Hepatocyte (in vitro differentiated cells): Measurements from ENCODE around the gene AGFG2. TPM values are rescaled to one million over a fixed set of nuclear protein-coding genes. Genes with fewer than 3 reads are reported as not detected.

Experiments used
- DNase-seq: peaks from one replicate; pipeline ENCODE4 v3.0.0-alpha.2; 2016; ENCODE audit warnings: low spot score
- H2AFZ ChIP-seq: fragments of 200-600 bp; sonication (generic); 2 replicates; pipeline ENCODE4 v1.6.0; 2016; ENCODE audit warnings: antibody characterized with exemption, mild to moderate bottlenecking
- H3K27ac ChIP-seq: fragments of 200-600 bp; sonication (generic); 2 replicates; pipeline ENCODE4 v1.5.1; 2016; ENCODE audit warnings: mild to moderate bottlenecking
- H3K27me3 ChIP-seq: fragments of 200-600 bp; sonication (generic); 2 replicates; pipeline ENCODE4 v1.6.1; 2016
- H3K36me3 ChIP-seq: fragments of 200-600 bp; sonication (generic); replicated peaks from 2 replicates; pipeline ENCODE4 v1.5.1; 2016; ENCODE audit warnings: low read depth; ENCODE audit not compliant: insufficient read depth
- H3K4me1 ChIP-seq: fragments of 200-600 bp; sonication (generic); 2 replicates; pipeline ENCODE4 v1.5.1; 2016; ENCODE audit warnings: mild to moderate bottlenecking, moderate library complexity; ENCODE audit not compliant: insufficient read depth
- H3K4me2 ChIP-seq: fragments of 200-600 bp; sonication (generic); 2 replicates; pipeline ENCODE4 v1.6.0; 2016
- H3K4me3 ChIP-seq: fragments of 200-600 bp; sonication (generic); 2 replicates; pipeline ENCODE4 v1.5.1; 2016; ENCODE audit warnings: mild to moderate bottlenecking
- H3K79me2 ChIP-seq: fragments of 200-600 bp; sonication (generic); 2 replicates; pipeline ENCODE4 v1.6.0; 2017; ENCODE audit warnings: mild to moderate bottlenecking
- H3K9me2 ChIP-seq: fragments of 200-600 bp; sonication (generic); replicated peaks from 2 replicates; pipeline ENCODE4 v1.6.0; 2017; ENCODE audit warnings: mild to moderate bottlenecking; ENCODE audit not compliant: insufficient read depth
- H3K9me3 ChIP-seq: fragments of 200-600 bp; sonication (generic); 2 replicates; pipeline ENCODE4 v1.5.1; 2016; ENCODE audit warnings: low read depth, mild to moderate bottlenecking
- H4K20me1 ChIP-seq: fragments of 200-600 bp; sonication (generic); 2 replicates; pipeline ENCODE4 v1.6.0; 2016; ENCODE audit warnings: mild to moderate bottlenecking; ENCODE audit not compliant: insufficient read depth, poor library complexity, severe bottlenecking
- EZH2 ChIP-seq: fragments of 200-600 bp; sonication (generic); IDR thresholded peaks from 2 replicates; pipeline ENCODE4 v1.6.1; 2016; ENCODE audit warnings: antibody characterized with exemption, mild to moderate bottlenecking, borderline replicate concordance
- EZH2phosphoT487 ChIP-seq: fragments of 200-600 bp; sonication (generic); IDR thresholded peaks from one replicate; pipeline ENCODE4 v1.6.1; 2018; ENCODE audit warnings: antibody characterized with exemption, mild to moderate bottlenecking, low read depth, moderate library complexity; ENCODE audit not compliant: unreplicated experiment, severe bottlenecking
- WGBS: methylation state at CpG from one replicate; pipeline ENCODE4 v1.1.6; 2016; ENCODE audit warnings: low lambda C conversion rate; ENCODE audit errors: missing lambda C conversion rate; 5-methylcytosine and 5-hydroxymethylcytosine counted together
- polyA plus RNA-seq: library from polyadenylated mRNA; unstranded; fragments of >200 nt; fragmentation: Nextera tagmentation; extraction: Ambion mirVana; gene quantifications from 2 replicates; pipeline ENCODE4 v1.2.1, GENCODE V29; 2016
- total RNA-seq: library from RNA; depleted of rRNA; stranded (reverse); fragments of >200 nt; gene quantifications from 2 replicates; pipeline ENCODE4 v1.2.3, GENCODE V29; 2014
- TF ChIP-seq, protein P1 (sequence below): fragments of 200-600 bp; sonication (generic); IDR thresholded peaks from 2 replicates; pipeline ENCODE4 v1.5.1; 2016; ENCODE audit warnings: antibody characterized with exemption, mild to moderate bottlenecking; ENCODE audit not compliant: poor library complexity

The AGFG2 gene
- total and polyA plus RNA-seq, 2 experiments from 2014 or later = 32.8 to 53.7 TPM

- peaks cover 15% of the 10 kb centered on the region for H3K4me1 ChIP-seq
- peak overlapping the region; percentile 100 for H3K4me2 ChIP-seq
- H3K27ac ChIP-seq = peak overlapping the region; percentile 80
- TF ChIP-seq EZH2phosphoT487 = no peak
- TF ChIP-seq EZH2 = no peak
- TF ChIP-seq, protein P1, sequence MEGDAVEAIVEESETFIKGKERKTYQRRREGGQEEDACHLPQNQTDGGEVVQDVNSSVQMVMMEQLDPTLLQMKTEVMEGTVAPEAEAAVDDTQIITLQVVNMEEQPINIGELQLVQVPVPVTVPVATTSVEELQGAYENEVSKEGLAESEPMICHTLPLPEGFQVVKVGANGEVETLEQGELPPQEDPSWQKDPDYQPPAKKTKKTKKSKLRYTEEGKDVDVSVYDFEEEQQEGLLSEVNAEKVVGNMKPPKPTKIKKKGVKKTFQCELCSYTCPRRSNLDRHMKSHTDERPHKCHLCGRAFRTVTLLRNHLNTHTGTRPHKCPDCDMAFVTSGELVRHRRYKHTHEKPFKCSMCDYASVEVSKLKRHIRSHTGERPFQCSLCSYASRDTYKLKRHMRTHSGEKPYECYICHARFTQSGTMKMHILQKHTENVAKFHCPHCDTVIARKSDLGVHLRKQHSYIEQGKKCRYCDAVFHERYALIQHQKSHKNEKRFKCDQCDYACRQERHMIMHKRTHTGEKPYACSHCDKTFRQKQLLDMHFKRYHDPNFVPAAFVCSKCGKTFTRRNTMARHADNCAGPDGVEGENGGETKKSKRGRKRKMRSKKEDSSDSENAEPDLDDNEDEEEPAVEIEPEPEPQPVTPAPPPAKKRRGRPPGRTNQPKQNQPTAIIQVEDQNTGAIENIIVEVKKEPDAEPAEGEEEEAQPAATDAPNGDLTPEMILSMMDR = no peak
- peak overlapping the region; percentile 88 for H2AFZ ChIP-seq
- peak overlapping the region; percentile 58 for H3K4me3 ChIP-seq
- peak; percentile 73 for DNase-seq
- no peaks in the 10 kb centered on the region for H3K27me3 ChIP-seq
- peaks cover 3% of the 10 kb centered on the region for H3K79me2 ChIP-seq
- H3K36me3 ChIP-seq = no peaks in the 10 kb centered on the region
- H4K20me1 ChIP-seq = no peaks in the 10 kb centered on the region
- no peaks in the 10 kb centered on the region for H3K9me3 ChIP-seq
- no peaks in the 10 kb centered on the region for H3K9me2 ChIP-seq
- 22% methylated on average over 44 of the region's 68 CpGs for WGBS
These were observed 66.2 kb downstream of the AGFG2 start for GRCh38 chr7:100604976-100605911.

DNA sequence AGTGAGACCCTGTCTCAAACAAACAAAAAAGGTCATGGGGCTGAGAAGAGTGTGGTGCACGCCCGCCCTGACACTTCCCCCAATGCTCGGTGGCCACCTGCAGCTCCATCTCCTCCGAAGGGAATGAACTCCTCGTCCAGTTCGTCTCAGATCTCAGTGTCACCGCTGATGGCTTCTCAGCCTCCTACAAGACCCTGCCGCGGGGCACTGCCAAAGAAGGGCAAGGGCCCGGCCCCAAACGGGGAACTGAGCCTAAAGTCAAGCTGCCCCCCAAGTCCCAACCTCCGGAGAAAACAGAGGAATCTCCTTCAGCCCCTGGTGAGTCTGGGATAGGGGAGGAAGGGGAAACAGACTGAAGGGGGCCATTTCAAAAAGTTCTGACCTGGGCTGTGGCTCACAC is 67.3 kb downstream of the AGFG2 start:
- H3K27me3 ChIP-seq = no peaks in the 10 kb centered on the region
- no peak for DNase-seq
- H4K20me1 ChIP-seq = no peaks in the 10 kb centered on the region
- peaks cover 3% of the 10 kb centered on the region for H3K79me2 ChIP-seq
- no peak overlapping the region for H3K4me2 ChIP-seq
- no peaks in the 10 kb centered on the region for H3K36me3 ChIP-seq
- H3K9me3 ChIP-seq = no peaks in the 10 kb centered on the region
- H3K4me3 ChIP-seq = no peak overlapping the region
- H2AFZ ChIP-seq = no peak overlapping the region
- no peak for TF ChIP-seq EZH2phosphoT487
- peaks cover 15% of the 10 kb centered on the region for H3K4me1 ChIP-seq
- 88% methylated on average over 12 of the region's 12 CpGs for whole genome bisulfite sequencing
- no peak overlapping the region for H3K27ac ChIP-seq
- no peaks in the 10 kb centered on the region for H3K9me2 ChIP-seq

DNA sequence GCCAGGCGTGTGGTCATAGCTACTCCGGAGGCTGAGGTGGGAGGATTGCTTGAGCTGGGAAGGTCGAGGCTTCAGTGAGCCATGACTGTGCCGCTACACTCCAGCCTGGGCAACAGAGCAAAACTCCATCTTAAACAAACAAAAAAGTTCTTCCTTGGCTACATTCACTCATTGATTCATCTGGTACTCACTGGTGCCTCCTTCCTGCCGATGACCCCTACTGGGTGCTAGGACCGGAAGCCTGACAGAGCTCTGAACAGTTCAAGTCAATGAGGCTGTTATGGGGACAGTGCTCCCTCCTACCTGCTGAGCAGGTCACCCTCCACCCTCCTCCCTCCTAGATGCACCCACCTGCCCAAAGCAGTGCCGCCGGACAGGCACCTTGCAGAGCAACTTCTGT is 68.1 kb downstream of the AGFG2 start:
- no peak for DNase-seq
- Histone ChIP-seq H3K27me3 (no peaks in the 10 kb centered on the region), H3K4me3 (no peak overlapping the region), H3K9me2 (no peaks in the 10 kb centered on the region), H3K27ac (no peak overlapping the region), H2AFZ (no peak overlapping the region), H4K20me1 (no peaks in the 10 kb centered on the region), H3K79me2 (no peaks in the 10 kb centered on the region), H3K4me2 (no peak overlapping the region), H3K36me3 (no peaks in the 10 kb centered on the region), H3K4me1 (peaks cover 12% of the 10 kb centered on the region), H3K9me3 (no peaks in the 10 kb centered on the region)
- 96% methylated on average over 8 of the region's 8 CpGs for WGBS
- TF ChIP-seq EZH2 (no peak), EZH2phosphoT487 (no peak)
- TF ChIP-seq, protein P1 = no peak

DNA sequence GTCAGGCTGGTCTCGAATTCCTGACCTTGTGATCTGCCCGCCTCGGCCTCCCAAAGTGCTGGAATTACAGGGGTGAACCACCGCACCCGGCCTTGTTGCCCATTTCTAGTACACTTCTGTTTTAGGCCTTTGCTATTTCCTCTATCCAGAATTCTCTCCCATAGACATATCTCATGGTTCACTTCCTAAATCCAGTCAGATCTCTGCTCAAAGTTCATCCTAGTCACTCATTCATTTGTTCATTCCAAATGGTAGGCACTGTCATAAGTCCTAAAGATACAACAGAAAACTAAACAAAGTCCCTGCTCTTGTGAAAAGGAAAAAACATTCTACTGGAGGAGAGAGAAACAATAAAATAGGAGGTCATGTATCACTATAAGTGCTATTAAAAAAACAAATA is 71.0 kb downstream of the AGFG2 start:
- TF ChIP-seq EZH2phosphoT487 (no peak), EZH2 (no peak)
- TF ChIP-seq, protein P1 = no peak
- Histone ChIP-seq H2AFZ (no peak overlapping the region), H3K9me2 (no peaks in the 10 kb centered on the region), H3K79me2 (peaks cover 14% of the 10 kb centered on the region), H3K4me3 (no peak overlapping the region), H3K4me1 (peaks cover 13% of the 10 kb centered on the region), H3K27me3 (no peaks in the 10 kb centered on the region), H3K4me2 (no peak overlapping the region), H3K27ac (no peak overlapping the region), H4K20me1 (no peaks in the 10 kb centered on the region), H3K36me3 (no peaks in the 10 kb centered on the region), H3K9me3 (no peaks in the 10 kb centered on the region)
- 96% methylated on average over 5 of the region's 5 CpGs for WGBS
- no peak for DNase-seq
